Body of pancreas (tissue), 4 donors: Measurements from ENCODE around the gene SLC38A3.

ENCODE experiments used
- POLR2A ChIP-seq, 3 donors: fragments of 450-650 bp; IDR thresholded peaks; one replicate each; pipeline ENCODE4 v1.6.1; 2016; ENCODE audit warnings: antibody characterized with exemption in 3 of 3, mild to moderate bottlenecking in 2 of 3
- TF ChIP-seq, protein P1 (sequence below), 7 experiments: fragments of 450-650 bp in 4 of 7; fragments of 200-600 bp in 3 of 7; sonication (generic) in 3 of 7; IDR thresholded peaks; one replicate each; pipeline ENCODE4 v1.5.1; 2016 to 2019; ENCODE audit warnings: antibody characterized with exemption in 7 of 7

GRCh38 chr3:50171540-50172301 is 33.4 kb upstream of the SLC38A3 start:
- TF ChIP-seq, protein P1, sequence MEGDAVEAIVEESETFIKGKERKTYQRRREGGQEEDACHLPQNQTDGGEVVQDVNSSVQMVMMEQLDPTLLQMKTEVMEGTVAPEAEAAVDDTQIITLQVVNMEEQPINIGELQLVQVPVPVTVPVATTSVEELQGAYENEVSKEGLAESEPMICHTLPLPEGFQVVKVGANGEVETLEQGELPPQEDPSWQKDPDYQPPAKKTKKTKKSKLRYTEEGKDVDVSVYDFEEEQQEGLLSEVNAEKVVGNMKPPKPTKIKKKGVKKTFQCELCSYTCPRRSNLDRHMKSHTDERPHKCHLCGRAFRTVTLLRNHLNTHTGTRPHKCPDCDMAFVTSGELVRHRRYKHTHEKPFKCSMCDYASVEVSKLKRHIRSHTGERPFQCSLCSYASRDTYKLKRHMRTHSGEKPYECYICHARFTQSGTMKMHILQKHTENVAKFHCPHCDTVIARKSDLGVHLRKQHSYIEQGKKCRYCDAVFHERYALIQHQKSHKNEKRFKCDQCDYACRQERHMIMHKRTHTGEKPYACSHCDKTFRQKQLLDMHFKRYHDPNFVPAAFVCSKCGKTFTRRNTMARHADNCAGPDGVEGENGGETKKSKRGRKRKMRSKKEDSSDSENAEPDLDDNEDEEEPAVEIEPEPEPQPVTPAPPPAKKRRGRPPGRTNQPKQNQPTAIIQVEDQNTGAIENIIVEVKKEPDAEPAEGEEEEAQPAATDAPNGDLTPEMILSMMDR (IDR thresholded peaks at IDR 0.05), result no peak
- no peak for TF ChIP-seq POLR2A (IDR thresholded peaks at IDR 0.05)
